ENCODE measurements around the gene DSG2. TPM values are rescaled to one million over a fixed set of nuclear protein-coding genes. Genes with fewer than 3 reads are reported as not detected.
A peak's percentile ranks its signal among the peaks of the same experiment; 100 is the strongest.

Gene DSG2
- total RNA-seq, 1 experiment from 2014 or later = 12.1 TPM

- DNase-seq (ENCODE audit: low read depth, low spot score) (no peak), ATAC-seq (no peak)
- intact Hi-C loops (cut with micrococcal nuclease; ENCODE audit: unreplicated experiment) = no loop called here
- Histone ChIP-seq H3K4me3 (ENCODE audit: low read depth in 2 of 2, low read length in 2 of 2) (peak overlapping the region; percentile 52 to 74), H3K27ac (ENCODE audit: low read length) (no peak overlapping the region), H3K27me3 (ENCODE audit: control insufficient read depth, insufficient read depth, low read length) (no peaks in the 10 kb centered on the region; the same call in 1 of the 2 replicates), H3K9me3 (ENCODE audit: control insufficient read depth, insufficient read depth, low read depth, low read length) (no peaks in the 10 kb centered on the region), H3K36me3 (ENCODE audit: control insufficient read depth, insufficient read depth, low read length) (peaks cover 4% of the 10 kb centered on the region; the same call in 1 of the 2 replicates), H3K4me1 (ENCODE audit: control insufficient read depth, insufficient read depth, low read length) (peaks cover 6% of the 10 kb centered on the region)
- BruUV-seq (replicated peaks) = no TSS peak
- ChIA-PET CTCF (no interaction called here), POLR2A (no interaction called here)
- in situ Hi-C loops (cut with HindIII; ENCODE audit: low pct_unique_long_range_greater_than_20kb, low sequenced_read_pairs) = no loop called here
- no peak for TF ChIP-seq POLR2AphosphoS5 (IDR thresholded peaks at IDR 0.05; ENCODE audit: low read depth, low read length)
- TF ChIP-seq, protein P1, sequence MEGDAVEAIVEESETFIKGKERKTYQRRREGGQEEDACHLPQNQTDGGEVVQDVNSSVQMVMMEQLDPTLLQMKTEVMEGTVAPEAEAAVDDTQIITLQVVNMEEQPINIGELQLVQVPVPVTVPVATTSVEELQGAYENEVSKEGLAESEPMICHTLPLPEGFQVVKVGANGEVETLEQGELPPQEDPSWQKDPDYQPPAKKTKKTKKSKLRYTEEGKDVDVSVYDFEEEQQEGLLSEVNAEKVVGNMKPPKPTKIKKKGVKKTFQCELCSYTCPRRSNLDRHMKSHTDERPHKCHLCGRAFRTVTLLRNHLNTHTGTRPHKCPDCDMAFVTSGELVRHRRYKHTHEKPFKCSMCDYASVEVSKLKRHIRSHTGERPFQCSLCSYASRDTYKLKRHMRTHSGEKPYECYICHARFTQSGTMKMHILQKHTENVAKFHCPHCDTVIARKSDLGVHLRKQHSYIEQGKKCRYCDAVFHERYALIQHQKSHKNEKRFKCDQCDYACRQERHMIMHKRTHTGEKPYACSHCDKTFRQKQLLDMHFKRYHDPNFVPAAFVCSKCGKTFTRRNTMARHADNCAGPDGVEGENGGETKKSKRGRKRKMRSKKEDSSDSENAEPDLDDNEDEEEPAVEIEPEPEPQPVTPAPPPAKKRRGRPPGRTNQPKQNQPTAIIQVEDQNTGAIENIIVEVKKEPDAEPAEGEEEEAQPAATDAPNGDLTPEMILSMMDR (IDR thresholded peaks at IDR 0.05) = no peak
- TF ChIP-seq TCF7L2 (IDR thresholded peaks at IDR 0.05; ENCODE audit: low read depth, low read length) = no peak
- TF ChIP-seq SIN3A (IDR thresholded peaks at IDR 0.05; ENCODE audit: borderline replicate concordance, insufficient read depth, low read depth, low read length) = no peak
- TF ChIP-seq, protein P2, sequence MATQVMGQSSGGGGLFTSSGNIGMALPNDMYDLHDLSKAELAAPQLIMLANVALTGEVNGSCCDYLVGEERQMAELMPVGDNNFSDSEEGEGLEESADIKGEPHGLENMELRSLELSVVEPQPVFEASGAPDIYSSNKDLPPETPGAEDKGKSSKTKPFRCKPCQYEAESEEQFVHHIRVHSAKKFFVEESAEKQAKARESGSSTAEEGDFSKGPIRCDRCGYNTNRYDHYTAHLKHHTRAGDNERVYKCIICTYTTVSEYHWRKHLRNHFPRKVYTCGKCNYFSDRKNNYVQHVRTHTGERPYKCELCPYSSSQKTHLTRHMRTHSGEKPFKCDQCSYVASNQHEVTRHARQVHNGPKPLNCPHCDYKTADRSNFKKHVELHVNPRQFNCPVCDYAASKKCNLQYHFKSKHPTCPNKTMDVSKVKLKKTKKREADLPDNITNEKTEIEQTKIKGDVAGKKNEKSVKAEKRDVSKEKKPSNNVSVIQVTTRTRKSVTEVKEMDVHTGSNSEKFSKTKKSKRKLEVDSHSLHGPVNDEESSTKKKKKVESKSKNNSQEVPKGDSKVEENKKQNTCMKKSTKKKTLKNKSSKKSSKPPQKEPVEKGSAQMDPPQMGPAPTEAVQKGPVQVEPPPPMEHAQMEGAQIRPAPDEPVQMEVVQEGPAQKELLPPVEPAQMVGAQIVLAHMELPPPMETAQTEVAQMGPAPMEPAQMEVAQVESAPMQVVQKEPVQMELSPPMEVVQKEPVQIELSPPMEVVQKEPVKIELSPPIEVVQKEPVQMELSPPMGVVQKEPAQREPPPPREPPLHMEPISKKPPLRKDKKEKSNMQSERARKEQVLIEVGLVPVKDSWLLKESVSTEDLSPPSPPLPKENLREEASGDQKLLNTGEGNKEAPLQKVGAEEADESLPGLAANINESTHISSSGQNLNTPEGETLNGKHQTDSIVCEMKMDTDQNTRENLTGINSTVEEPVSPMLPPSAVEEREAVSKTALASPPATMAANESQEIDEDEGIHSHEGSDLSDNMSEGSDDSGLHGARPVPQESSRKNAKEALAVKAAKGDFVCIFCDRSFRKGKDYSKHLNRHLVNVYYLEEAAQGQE (IDR thresholded peaks at IDR 0.05; ENCODE audit: insufficient read depth in 1 of 2, low read depth in 2 of 2, low read length in 1 of 2) = no peak
Observed at GRCh38 chr18:31497404-31497835, 557 bp upstream of the DSG2 start.

- Histone ChIP-seq H3K4me1 (ENCODE audit: control insufficient read depth, insufficient read depth, low read length) (peaks cover 6% of the 10 kb centered on the region), H3K36me3 (ENCODE audit: control insufficient read depth, insufficient read depth, low read length) (peaks cover 4% of the 10 kb centered on the region; the same call in 1 of the 2 replicates), H3K9me3 (ENCODE audit: control insufficient read depth, insufficient read depth, low read depth, low read length) (no peaks in the 10 kb centered on the region), H3K27ac (ENCODE audit: low read length) (peak overlapping the region; percentile 34; the same call in 1 of the 2 replicates), H3K27me3 (ENCODE audit: control insufficient read depth, insufficient read depth, low read length) (no peaks in the 10 kb centered on the region; the same call in 1 of the 2 replicates), H3K4me3 (ENCODE audit: low read depth in 2 of 2, low read length in 2 of 2) (peak overlapping the region; percentile 52 to 74)
- ATAC-seq (no peak; the same call in 1 of the 2 replicates), DNase-seq (ENCODE audit: low read depth, low spot score) (no peak)
- TF ChIP-seq, protein P2 (IDR thresholded peaks at IDR 0.05; ENCODE audit: insufficient read depth in 1 of 2, low read depth in 2 of 2, low read length in 1 of 2) = no peak
- TF ChIP-seq, protein P1 (IDR thresholded peaks at IDR 0.05) = no peak
- no peak for TF ChIP-seq SIN3A (IDR thresholded peaks at IDR 0.05; ENCODE audit: borderline replicate concordance, insufficient read depth, low read depth, low read length)
- in situ Hi-C loops (cut with HindIII; ENCODE audit: low pct_unique_long_range_greater_than_20kb, low sequenced_read_pairs) (no loop called here), intact Hi-C loops (cut with micrococcal nuclease; ENCODE audit: unreplicated experiment) (no loop called here)
- POLR2A ChIA-PET = no interaction called here
- no TSS peak for BruUV-seq (replicated peaks)
- CTCF ChIA-PET = no interaction called here
Observed at GRCh38 chr18:31498574-31499524, 872 bp downstream of the DSG2 start.

Measured in Panc1 (cell line).